Neural progenitor cell (in vitro differentiated cells): Measurements from ENCODE around the gene HTT. TPM values are rescaled to one million over a fixed set of nuclear protein-coding genes. Genes with fewer than 3 reads are reported as not detected.

Experiments used
- DNase-seq: peaks from one replicate; pipeline ENCODE4 v3.0.0-alpha.2; 2016; ENCODE audit warnings: low spot score
- H2AFZ ChIP-seq: fragments of 200-600 bp; sonication (generic); replicated peaks from 2 replicates; pipeline ENCODE4 v1.6.1; 2016; ENCODE audit warnings: antibody characterized with exemption
- H3F3A ChIP-seq: fragments of 200-600 bp; sonication (generic); 2 replicates; pipeline ENCODE4 v1.6.1; 2016; ENCODE audit warnings: antibody characterized with exemption, low read depth
- H3K27ac ChIP-seq: fragments of 200-600 bp; sonication (generic); 2 replicates; pipeline ENCODE4 v1.5.1; 2016; ENCODE audit warnings: mild to moderate bottlenecking
- H3K27me3 ChIP-seq: fragments of 200-600 bp; sonication (generic); 2 replicates; pipeline ENCODE4 v1.6.1; 2016; ENCODE audit warnings: mild to moderate bottlenecking, moderate library complexity
- H3K36me3 ChIP-seq: fragments of 200-600 bp; sonication (generic); 2 replicates; pipeline ENCODE4 v1.5.1; 2016
- H3K4me1 ChIP-seq: fragments of 200-600 bp; sonication (generic); 2 replicates; pipeline ENCODE4 v1.6.1; 2016; ENCODE audit warnings: mixed run types
- H3K4me2 ChIP-seq: fragments of 200-600 bp; sonication (generic); 2 replicates; pipeline ENCODE4 v1.6.1; 2016
- H3K4me3 ChIP-seq: fragments of 200-600 bp; sonication (generic); 2 replicates; pipeline ENCODE4 v1.5.1; 2016
- H3K79me2 ChIP-seq: fragments of 200-600 bp; sonication (generic); 2 replicates; pipeline ENCODE4 v1.6.1; 2016; ENCODE audit warnings: low read depth
- H3K9ac ChIP-seq: fragments of 200-600 bp; sonication (generic); 2 replicates; pipeline ENCODE4 v1.6.1; 2016
- H3K9me3 ChIP-seq: fragments of 200-600 bp; sonication (generic); 2 replicates; pipeline ENCODE4 v1.5.1; 2016; ENCODE audit warnings: low read depth
- H4K20me1 ChIP-seq: fragments of 200-600 bp; sonication (generic); 2 replicates; pipeline ENCODE4 v1.6.1; 2016; ENCODE audit warnings: low read depth
- H3K27ac Mint-ChIP-seq: 3 replicates; pipeline ENCODE4 v1.8.0; 2021; ENCODE audit warnings: mixed read lengths
- H3K27me3 Mint-ChIP-seq: 2 replicates; pipeline ENCODE4 v1.8.0; 2022; ENCODE audit warnings: low read depth, mild to moderate bottlenecking, inconsistent platforms, moderate library complexity, mixed read lengths; ENCODE audit not compliant: insufficient read depth
- H3K36me3 Mint-ChIP-seq: 3 replicates; pipeline ENCODE4 v1.8.0; 2021; ENCODE audit warnings: mixed read lengths
- H3K4me1 Mint-ChIP-seq: 3 replicates; pipeline ENCODE4 v1.8.0; 2021; ENCODE audit warnings: mixed read lengths
- H3K4me3 Mint-ChIP-seq: 3 replicates; pipeline ENCODE4 v1.8.0; 2021; ENCODE audit warnings: mild to moderate bottlenecking, moderate library complexity, mixed read lengths
- H3K9me3 Mint-ChIP-seq: 3 replicates; pipeline ENCODE4 v1.8.0; 2020; ENCODE audit warnings: mixed read lengths
- EZH2 ChIP-seq: fragments of 200-600 bp; sonication (generic); IDR thresholded peaks from 2 replicates; pipeline ENCODE4 v1.6.1; 2017; ENCODE audit warnings: antibody characterized with exemption, mild to moderate bottlenecking, moderate library complexity
- EZH2phosphoT487 ChIP-seq: fragments of 200-600 bp; sonication (generic); IDR thresholded peaks from 2 replicates; pipeline ENCODE4 v1.6.1; 2017; ENCODE audit warnings: antibody characterized with exemption
- total RNA-seq: library from RNA; depleted of rRNA; stranded (reverse); fragments of >200 nt; gene quantifications from 2 replicates; pipeline ENCODE4 v1.2.3, GENCODE V29; 2015; ENCODE audit warnings: low replicate concordance
- TF ChIP-seq, protein P1 (sequence below): fragments of 200-600 bp; sonication (generic); IDR thresholded peaks from 2 replicates; pipeline ENCODE4 v1.5.1; 2017; ENCODE audit warnings: antibody characterized with exemption, mild to moderate bottlenecking

HTT gene
- total RNA-seq, 1 donor from 2014 or later = 38.9 TPM

DNA sequence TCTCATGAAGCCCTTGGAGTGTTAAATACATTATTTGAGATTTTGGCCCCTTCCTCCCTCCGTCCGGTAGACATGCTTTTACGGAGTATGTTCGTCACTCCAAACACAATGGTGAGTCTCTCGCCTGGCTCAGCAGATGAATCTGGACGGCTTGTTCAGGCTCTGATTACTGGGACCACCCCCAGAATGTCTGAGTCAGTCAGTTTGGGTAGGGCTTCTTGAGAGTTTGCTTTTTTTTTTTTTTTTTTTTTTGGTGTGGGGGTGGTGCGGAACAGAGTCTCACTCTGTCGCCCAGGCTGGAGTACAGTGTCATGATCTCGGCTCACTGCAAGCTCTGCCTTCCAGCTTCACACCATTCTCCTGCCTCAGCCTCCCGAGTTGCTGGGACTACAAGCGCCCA lies 112.1 kb downstream of the HTT start:
- no peaks in the 10 kb centered on the region for H3K27me3 Mint-ChIP-seq
- peaks cover 10% of the 10 kb centered on the region for H3K4me1 Mint-ChIP-seq
- DNase-seq = no peak
- no peak overlapping the region for H3K4me3 ChIP-seq
- no peak overlapping the region for H3K27ac Mint-ChIP-seq
- no peak overlapping the region for H3K4me2 ChIP-seq
- H3K79me2 ChIP-seq = no peaks in the 10 kb centered on the region
- H3F3A ChIP-seq = no peaks in the 10 kb centered on the region
- TF ChIP-seq EZH2phosphoT487 (no peak), EZH2 (no peak)
- TF ChIP-seq, protein P1, sequence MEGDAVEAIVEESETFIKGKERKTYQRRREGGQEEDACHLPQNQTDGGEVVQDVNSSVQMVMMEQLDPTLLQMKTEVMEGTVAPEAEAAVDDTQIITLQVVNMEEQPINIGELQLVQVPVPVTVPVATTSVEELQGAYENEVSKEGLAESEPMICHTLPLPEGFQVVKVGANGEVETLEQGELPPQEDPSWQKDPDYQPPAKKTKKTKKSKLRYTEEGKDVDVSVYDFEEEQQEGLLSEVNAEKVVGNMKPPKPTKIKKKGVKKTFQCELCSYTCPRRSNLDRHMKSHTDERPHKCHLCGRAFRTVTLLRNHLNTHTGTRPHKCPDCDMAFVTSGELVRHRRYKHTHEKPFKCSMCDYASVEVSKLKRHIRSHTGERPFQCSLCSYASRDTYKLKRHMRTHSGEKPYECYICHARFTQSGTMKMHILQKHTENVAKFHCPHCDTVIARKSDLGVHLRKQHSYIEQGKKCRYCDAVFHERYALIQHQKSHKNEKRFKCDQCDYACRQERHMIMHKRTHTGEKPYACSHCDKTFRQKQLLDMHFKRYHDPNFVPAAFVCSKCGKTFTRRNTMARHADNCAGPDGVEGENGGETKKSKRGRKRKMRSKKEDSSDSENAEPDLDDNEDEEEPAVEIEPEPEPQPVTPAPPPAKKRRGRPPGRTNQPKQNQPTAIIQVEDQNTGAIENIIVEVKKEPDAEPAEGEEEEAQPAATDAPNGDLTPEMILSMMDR = no peak
- H3K4me3 Mint-ChIP-seq = no peak overlapping the region
- H4K20me1 ChIP-seq = no peaks in the 10 kb centered on the region
- no peak overlapping the region for H2AFZ ChIP-seq
- no peak overlapping the region for H3K27ac ChIP-seq
- no peak overlapping the region for H3K9ac ChIP-seq
- H3K4me1 ChIP-seq = no peaks in the 10 kb centered on the region
- peaks cover 35% of the 10 kb centered on the region for H3K36me3 Mint-ChIP-seq
- no peaks in the 10 kb centered on the region for H3K27me3 ChIP-seq
- H3K9me3 ChIP-seq = no peaks in the 10 kb centered on the region
- no peaks in the 10 kb centered on the region for H3K9me3 Mint-ChIP-seq
- H3K36me3 ChIP-seq = no peaks in the 10 kb centered on the region

DNA sequence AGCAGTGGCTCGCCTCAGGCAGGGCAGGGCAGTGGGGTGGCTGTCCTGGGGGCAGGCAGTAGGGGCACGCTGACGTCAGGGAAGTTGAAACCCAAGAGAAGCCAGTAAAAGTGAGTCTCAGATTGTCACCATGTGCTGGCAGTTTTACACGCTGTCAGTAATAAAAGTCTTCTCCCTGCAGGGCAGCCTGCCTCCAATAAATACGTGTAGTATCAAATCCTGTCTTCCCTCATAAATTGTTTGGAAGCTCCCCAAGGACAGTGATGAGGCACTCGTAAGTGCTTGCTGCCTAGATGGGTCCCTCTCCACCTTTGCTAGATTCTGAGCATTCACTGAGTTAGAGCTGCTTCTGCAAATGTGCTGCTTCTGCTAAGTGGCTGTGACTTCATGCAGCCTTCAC lies 113.6 kb downstream of the HTT start:
- TF ChIP-seq EZH2 = no peak
- no peak for TF ChIP-seq EZH2phosphoT487
- TF ChIP-seq, protein P1 = no peak
- H3K36me3 Mint-ChIP-seq = peaks cover 27% of the 10 kb centered on the region
- peaks cover 10% of the 10 kb centered on the region for H3K4me1 Mint-ChIP-seq
- Histone ChIP-seq H3K79me2 (no peaks in the 10 kb centered on the region), H3K4me3 (no peak overlapping the region), H4K20me1 (no peaks in the 10 kb centered on the region), H3K27ac (no peak overlapping the region), H2AFZ (no peak overlapping the region), H3K4me2 (no peak overlapping the region), H3K4me1 (no peaks in the 10 kb centered on the region), H3F3A (no peaks in the 10 kb centered on the region), H3K36me3 (no peaks in the 10 kb centered on the region), H3K27me3 (no peaks in the 10 kb centered on the region), H3K9me3 (no peaks in the 10 kb centered on the region), H3K9ac (no peak overlapping the region)
- H3K4me3 Mint-ChIP-seq = no peak overlapping the region
- H3K27me3 Mint-ChIP-seq = no peaks in the 10 kb centered on the region
- H3K27ac Mint-ChIP-seq = no peak overlapping the region
- DNase-seq = no peak
- H3K9me3 Mint-ChIP-seq = no peaks in the 10 kb centered on the region

DNA sequence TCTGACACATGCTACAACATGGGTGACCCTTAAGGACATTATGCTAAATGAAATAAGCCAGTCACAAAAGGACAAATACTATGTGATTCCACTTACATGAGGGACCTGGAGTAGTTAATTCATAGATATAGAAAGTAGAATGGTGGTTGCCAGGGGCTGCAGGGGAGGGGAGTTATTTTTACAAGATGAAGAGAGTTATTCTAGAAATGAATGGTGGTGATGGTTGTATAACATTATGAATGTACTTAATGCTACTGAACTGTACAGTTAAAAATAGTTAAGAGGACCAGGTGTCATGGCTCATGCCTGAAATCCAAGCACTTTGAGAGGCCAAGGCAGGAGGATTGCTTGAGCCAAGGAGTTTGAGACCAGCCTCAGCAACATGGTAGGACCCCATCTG lies 115.0 kb downstream of the HTT start:
- DNase-seq = no peak
- Histone ChIP-seq H2AFZ (no peak overlapping the region), H3K9me3 (no peaks in the 10 kb centered on the region), H3K27me3 (no peaks in the 10 kb centered on the region), H3K27ac (no peak overlapping the region), H3K79me2 (no peaks in the 10 kb centered on the region), H3F3A (no peaks in the 10 kb centered on the region), H3K4me3 (no peak overlapping the region), H3K36me3 (no peaks in the 10 kb centered on the region), H3K4me1 (no peaks in the 10 kb centered on the region), H3K9ac (no peak overlapping the region), H4K20me1 (no peaks in the 10 kb centered on the region), H3K4me2 (no peak overlapping the region)
- Mint-ChIP-seq H3K4me3 (no peak overlapping the region), H3K9me3 (no peaks in the 10 kb centered on the region), H3K4me1 (no peaks in the 10 kb centered on the region), H3K27ac (no peak overlapping the region), H3K36me3 (peaks cover 21% of the 10 kb centered on the region), H3K27me3 (no peaks in the 10 kb centered on the region)
- TF ChIP-seq EZH2phosphoT487 (no peak), EZH2 (no peak)
- TF ChIP-seq, protein P1 = no peak

DNA sequence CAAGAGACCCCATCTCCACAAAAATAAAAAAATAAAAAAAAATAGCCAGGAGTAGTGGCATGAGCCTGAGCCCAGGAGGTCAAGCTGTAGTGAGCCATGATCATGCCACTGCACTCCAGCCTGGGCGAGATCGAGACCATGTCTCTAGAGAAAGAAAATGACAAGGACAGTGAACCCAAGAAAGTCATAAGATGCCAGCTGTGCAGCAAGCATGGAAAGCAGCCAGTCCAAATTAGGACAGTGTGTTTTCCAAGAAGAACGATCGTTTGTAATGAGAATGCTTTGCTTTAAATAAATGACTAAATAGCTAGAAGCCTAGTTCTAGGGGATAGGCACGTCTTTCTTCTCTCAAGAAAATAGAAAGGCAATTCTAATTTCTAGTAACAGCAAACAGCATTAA lies 116.1 kb downstream of the HTT start:
- H3K36me3 ChIP-seq = no peaks in the 10 kb centered on the region
- H4K20me1 ChIP-seq = no peaks in the 10 kb centered on the region
- H3K9ac ChIP-seq = no peak overlapping the region
- Mint-ChIP-seq H3K27ac (no peak overlapping the region), H3K4me1 (no peaks in the 10 kb centered on the region), H3K4me3 (no peak overlapping the region), H3K27me3 (no peaks in the 10 kb centered on the region), H3K9me3 (no peaks in the 10 kb centered on the region), H3K36me3 (peaks cover 19% of the 10 kb centered on the region)
- no peak overlapping the region for H3K4me3 ChIP-seq
- no peak for DNase-seq
- no peak overlapping the region for H3K4me2 ChIP-seq
- no peak overlapping the region for H2AFZ ChIP-seq
- no peaks in the 10 kb centered on the region for H3K79me2 ChIP-seq
- H3K27ac ChIP-seq = no peak overlapping the region
- no peaks in the 10 kb centered on the region for H3K27me3 ChIP-seq
- TF ChIP-seq EZH2 = no peak
- TF ChIP-seq, protein P1 = no peak
- no peak for TF ChIP-seq EZH2phosphoT487
- no peaks in the 10 kb centered on the region for H3K4me1 ChIP-seq
- no peaks in the 10 kb centered on the region for H3F3A ChIP-seq
- H3K9me3 ChIP-seq = no peaks in the 10 kb centered on the region
